H1 (cell line): ENCODE measurements around the gene PGBD4.
"Not testable (repeated sequence)": the region's sequence is repeated elsewhere in the genome, so short reads cannot be mapped to it uniquely, and the experiment has no call there.

ENCODE experiments used
- CHD2 ChIP-seq: IDR thresholded peaks from 2 replicates; pipeline ENCODE4 v1.6.1; 2012; ENCODE audit warnings: low read length, improper control_type of control experiment
- CTBP2 ChIP-seq: IDR thresholded peaks from 2 replicates; pipeline ENCODE4 v1.7.0; 2011; ENCODE audit warnings: borderline replicate concordance, mild to moderate bottlenecking, moderate library complexity, mixed read lengths, low read length; ENCODE audit not compliant: insufficient read depth, insufficient read length
- EZH2 ChIP-seq: fragments of 200-600 bp; sonication (generic); IDR thresholded peaks from 2 replicates; pipeline ENCODE4 v1.7.1; 2012; ENCODE audit warnings: low read depth, mild to moderate bottlenecking, moderate library complexity, low read length, inconsistent platforms; ENCODE audit not compliant: severe bottlenecking
- SP1 ChIP-seq: IDR thresholded peaks from 2 replicates; pipeline ENCODE4 v1.6.1; 2011; ENCODE audit warnings: low read depth, low read length
- TF ChIP-seq, protein P1 (sequence below): IDR thresholded peaks from 2 replicates; pipeline ENCODE4 v1.6.1; 2012; ENCODE audit warnings: inconsistent platforms

DNA sequence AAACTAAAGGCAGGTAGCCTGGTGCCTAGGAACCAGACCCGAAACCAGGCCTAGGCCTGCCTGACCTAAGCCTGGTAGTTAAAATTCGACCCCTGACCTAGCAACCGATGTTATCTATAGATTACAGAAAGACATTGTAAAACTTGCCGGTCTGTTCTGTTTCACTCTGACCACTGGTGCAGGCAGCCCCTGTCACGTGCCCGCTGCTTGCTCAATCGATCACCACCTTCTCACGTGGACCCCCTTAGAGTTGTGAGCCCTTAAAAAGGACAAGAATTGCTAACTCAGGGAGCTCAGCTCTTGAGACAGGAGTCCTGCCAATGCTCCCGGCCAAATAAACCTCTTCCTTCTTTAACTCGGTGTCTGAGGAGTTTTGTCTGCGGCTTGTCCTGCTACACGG is 19.9 kb downstream of the PGBD4 start:
- TF ChIP-seq EZH2, SP1, CHD2, CTBP2: not testable (repeated sequence)
- TF ChIP-seq, protein P1, sequence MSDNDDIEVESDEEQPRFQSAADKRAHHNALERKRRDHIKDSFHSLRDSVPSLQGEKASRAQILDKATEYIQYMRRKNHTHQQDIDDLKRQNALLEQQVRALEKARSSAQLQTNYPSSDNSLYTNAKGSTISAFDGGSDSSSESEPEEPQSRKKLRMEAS = not testable (repeated sequence)
